GM18870 (cell line): ENCODE data around the gene C5AR1.
A peak's percentile ranks its signal among the peaks of the same experiment; 100 is the strongest.
"Not testable (repeated sequence)": the region's sequence is repeated elsewhere in the genome, so short reads cannot be mapped to it uniquely, and the experiment has no call there.

Experiments
- ATAC-seq: cut with Tn5 transposase; IDR thresholded peaks from one replicate; pipeline ENCODE4 v1.9.1; 2021; ENCODE audit warnings: moderate library complexity; ENCODE audit not compliant: unreplicated experiment

The C5AR1 gene

DNA sequence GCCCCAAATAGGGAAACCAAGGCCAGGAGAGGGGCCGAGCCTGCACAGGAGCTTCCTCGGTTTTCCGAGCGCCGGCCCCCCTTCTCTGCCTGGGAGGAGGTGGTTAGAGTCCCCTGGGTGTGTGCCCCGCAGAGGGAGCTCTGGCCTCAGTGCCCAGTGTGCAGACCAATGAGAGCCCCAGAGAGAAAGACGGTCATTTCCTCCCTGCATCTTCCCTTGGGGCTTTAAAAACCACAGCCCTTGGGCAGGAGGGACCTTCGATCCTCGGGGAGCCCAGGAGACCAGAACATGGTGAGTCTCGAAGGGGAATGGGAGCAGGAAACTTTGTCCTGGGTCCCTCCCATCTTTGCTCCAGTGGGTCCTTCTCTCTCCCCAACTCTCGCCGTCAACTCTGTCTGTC is at the start of gene C5AR1:
Gene C5AR1, plus strand, starts transcription at position 254 of the 400 bp plus-strand sequence. Its CDS starts 35 bp downstream, at position 289.
- no peak for ATAC-seq

DNA sequence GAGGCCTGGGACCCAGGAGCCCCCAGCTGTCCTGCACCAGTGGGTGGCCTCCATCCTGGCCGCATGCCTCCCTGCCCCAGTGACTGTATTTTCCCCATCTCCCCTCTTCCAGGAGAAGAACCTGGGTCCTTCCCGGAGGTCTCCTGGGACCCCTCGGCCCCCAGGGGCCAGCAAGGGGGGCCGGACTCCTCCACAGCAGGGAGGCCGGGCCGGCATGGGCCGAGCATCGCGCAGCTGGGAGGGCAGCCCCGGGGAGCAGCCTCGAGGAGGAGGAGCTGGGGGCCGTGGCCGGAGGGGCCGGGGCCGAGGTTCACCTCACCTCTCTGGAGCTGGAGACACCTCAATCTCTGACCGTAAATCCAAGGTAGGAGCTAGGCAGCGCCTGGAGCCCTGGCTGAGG is 49.2 kb upstream of the C5AR1 start:
- ATAC-seq = no peak

DNA sequence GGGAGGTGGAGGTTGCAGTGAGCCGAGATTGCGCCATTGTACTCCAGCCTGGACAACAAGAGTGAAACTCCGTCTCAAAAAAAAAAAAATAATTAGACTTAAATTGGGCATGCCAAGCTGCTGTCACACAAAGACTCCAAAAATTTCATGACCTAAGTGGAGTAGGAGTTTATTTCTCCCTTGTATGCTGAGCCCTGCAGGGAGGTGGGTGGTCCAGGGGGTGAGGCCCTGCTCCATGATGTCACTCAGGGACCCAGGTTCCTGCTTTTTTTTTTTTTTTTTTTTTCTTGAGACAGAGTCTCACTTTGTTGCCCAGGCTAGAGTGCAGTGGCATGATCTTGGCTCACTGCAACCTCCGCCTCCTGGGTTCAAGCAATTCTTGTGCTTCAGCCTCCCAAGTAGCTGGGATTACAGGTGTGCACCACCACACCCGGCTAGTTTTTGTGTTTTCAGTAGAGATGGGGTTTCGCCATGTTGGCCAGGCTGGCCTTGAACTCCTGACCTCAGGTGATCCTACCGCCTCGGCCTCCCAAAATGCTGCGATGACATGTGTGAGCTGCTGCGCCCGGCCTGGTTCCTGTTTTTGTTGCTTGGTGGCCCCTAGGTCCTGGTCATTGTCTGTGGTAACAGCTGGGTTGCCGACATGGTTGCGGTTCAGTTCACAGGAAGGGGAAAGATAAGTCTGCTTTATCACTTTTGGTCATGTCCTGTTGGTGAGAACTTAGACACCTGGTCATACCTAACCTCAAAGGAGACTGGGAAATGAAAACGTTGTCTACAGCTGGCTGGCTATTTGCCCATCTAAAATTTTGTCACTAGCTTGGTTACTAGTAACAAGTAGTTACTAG is 47.5 kb upstream of the C5AR1 start:
- not testable (repeated sequence) for ATAC-seq

DNA sequence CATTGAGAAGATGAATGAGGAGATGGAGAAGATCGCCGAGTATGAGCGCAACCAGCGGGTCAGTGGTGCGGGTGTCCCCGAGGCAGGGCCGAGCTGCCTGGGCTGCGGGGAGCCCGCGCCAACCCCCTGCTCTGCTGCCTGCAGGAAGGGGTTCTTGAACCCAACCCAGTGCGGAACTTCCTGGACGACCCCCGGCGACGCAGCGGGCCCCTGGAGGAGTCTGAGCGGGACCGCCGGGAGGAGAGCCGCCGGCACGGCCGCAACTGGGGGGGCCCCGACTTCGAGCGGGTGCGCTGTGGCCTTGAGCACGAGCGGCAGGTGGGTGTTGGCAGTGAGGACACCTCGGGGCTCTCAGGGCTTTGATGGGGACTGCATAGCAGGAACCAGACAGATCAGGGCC is 45.0 kb upstream of the C5AR1 start:
- ATAC-seq = no peak

DNA sequence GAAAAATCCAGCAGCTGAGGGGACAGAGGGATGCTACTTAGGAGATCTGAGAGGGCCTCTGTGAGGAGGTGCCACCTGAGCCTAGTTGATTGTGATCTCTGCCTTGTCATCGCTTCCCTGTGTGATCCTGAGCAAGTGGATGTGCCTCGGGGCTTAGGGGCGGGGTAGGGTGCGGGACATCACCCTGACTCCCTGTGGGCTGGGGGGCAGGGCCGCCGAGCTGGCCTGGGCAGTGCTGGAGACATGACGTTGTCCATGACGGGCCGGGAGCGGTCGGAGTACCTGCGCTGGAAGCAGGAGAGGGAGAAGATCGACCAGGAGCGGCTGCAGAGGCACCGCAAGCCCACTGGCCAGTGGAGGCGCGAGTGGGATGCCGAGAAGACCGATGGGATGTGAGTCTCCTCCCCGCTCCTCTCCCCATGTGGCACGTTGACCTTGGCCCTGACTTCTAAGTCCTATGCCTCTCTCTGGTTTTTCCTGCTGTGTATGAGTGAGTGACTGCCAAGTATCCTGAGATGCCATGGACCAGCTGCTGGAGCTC is 43.2 kb upstream of the C5AR1 start:
- no peak for ATAC-seq

DNA sequence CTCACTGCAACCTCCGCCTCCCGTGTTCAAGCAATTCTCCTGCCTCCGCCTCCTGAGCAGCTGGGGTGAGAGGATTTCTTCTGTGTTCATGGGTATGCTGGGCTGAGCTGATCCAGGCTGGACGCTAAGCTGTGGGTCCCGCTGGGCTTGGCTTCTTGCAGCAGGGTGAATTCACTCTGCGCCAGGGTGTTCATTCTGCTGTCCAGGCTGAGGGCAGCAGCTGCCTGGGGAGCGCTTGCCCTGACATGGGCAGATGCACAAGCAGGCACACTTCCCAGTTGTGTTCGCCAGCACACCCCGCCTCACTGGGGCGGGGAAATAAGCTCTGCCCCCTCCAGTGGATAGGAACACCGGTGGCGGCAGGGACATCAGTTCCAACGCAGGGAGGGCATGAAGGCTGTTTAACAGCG is 42.3 kb upstream of the C5AR1 start:
- ATAC-seq = no peak

DNA sequence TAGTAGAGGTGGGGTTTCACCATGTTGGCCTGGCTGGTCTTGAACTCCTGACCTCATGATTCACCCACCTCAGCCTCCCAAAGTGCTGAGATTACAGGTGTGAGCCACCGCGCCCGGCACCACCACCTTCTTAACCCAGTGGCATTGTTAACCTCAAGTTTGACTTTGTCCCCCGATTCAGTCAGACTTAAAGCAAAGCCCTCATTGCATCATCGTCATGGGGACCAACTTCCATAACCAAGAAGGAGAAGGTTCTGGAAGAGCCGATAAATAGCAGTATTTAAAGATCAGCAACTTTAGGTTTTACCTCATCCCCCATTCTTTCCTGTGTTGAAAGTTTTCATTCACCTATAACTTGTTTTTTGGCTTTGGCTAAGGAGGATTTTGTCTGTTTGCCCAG is 41.6 kb upstream of the C5AR1 start:
- ATAC-seq = no peak

DNA sequence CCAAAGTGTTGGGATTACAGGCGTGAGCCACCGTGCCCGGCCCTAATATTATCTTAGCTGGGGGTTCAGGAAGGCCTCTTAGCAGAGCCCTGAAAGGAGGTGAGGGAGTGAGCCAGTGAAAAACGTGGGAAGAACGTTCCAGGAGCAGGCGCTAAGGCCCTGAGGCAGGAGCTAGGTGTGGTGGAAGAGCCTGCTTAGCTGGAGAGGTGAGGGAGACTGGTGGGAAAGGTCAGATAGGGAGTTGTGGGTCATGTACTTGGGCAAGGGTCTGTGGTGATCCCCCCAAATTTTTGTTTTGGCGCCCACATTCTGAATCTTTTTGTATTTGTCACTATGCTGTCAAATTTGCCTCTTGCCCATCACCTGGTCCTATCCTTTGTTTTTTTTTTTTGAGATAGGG is 40.1 kb upstream of the C5AR1 start:
- no peak for ATAC-seq

DNA sequence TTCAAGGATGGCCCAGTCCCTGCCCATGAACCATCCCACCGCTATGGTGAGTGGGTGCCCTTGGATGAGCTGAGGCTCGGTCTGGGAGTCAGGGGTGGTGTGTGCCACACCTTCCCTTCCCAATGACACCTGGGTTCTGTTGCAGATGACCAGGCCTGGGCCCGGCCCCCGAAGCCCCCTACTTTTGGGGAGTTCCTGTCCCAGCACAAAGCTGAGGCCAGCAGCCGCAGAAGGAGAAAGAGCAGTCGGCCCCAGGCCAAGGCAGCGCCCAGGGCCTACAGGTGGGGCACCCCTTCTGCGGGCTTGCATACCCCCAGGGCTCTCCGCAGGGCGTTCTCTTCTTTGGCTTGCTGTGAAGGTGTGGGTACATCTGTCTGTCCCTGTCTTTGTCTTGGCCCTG is 39.3 kb upstream of the C5AR1 start:
- no peak for ATAC-seq

DNA sequence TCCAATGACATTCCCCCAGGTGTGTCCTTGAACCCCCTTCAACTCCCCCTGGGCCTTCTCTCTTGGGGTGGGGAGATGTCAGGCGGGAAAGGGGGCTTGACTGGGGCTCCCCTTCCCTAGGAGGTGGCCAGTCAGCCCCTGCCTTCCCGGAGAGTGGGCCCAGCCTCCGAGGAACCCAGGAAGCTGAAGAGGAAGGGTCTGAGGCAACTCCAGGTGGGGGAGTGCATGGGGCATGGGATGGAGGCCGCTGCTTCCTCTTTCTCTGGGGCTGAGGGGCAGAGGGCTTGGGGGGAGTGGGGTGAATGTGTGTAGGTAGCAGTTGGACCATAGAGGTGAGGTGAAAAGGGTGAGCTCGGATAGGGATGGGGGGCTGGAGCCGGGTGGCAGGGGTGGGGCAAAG is 37.7 kb upstream of the C5AR1 start:
- ATAC-seq = no peak

DNA sequence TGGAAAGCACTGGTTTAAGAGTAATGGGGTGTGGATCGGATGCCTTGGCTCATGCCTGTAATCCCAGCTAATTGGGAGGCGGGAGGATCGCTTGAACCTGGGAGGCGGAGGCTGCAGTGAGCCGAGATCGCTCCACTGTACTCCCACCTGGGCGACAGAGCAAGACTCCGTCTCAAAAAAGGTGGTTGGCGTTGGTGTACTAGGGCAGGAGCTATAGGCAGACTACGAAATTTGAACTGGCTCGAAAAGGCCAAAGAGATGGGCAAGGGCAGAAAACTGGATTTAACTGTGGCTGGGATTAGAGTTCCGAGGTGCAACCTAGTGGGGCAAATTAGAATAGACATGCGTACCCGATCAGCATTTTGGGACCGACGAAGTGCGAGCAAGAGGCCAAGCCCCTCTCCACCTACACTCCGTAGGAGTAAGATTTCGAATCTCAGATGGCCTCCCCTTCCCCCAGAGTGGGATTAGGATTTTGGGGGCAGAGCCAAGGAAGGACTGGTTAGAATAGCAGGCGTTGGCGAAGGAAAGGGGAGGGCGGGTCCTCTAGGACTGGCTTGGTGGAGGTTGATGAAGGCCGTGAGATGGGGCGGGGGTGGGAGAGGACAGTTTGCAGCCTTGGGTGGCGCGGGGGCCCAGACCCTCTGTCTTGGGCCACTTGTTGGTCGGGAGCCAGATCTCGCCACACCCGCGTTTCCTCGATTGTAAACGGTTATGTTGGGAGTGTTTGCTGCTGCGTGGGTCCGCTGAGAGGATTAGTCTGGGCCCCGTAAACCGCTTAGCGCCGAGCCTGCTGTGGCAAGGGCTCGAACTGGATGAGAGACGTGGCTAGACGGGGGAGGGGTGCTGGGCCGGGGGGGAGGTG is 37.0 kb upstream of the C5AR1 start:
- ATAC-seq = no peak

DNA sequence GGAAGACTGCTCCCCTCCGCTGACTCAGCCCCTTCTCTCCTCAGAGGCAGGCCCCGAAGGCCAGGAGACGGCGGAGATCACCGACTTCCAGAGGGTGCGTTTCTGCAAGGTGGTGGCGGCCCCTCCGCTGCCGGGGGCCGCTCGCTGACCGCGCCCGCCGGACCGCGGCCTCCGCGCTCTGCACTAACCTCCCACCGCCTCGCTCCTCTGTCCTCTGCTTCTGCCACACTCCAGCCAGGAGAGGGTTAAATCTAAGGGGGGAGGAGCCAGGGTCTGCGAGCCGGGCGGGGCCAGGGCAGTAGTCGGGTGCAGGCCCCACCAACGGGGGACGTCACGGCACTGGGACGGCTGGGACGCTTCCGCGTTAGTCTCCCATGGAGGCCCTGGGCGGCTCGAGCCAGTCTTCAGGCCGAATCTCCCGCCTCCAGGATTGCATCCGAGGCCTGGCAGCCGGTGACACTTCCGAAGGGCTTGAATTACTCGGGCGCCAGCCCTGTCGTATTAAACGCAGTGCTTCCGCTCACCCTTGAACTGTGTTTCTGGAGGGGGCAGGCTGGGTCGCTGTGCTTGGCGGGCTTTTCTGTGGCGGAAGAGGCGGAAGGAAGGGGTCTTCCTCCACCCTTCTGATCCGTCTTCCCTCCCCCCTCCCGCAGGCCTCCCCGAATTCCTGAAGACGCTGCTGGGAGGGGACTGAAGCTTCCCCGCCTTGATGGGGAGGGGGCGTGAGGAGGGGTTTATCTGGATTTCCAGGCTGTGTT is 36.2 kb upstream of the C5AR1 start:
- peak; percentile 38 for ATAC-seq

DNA sequence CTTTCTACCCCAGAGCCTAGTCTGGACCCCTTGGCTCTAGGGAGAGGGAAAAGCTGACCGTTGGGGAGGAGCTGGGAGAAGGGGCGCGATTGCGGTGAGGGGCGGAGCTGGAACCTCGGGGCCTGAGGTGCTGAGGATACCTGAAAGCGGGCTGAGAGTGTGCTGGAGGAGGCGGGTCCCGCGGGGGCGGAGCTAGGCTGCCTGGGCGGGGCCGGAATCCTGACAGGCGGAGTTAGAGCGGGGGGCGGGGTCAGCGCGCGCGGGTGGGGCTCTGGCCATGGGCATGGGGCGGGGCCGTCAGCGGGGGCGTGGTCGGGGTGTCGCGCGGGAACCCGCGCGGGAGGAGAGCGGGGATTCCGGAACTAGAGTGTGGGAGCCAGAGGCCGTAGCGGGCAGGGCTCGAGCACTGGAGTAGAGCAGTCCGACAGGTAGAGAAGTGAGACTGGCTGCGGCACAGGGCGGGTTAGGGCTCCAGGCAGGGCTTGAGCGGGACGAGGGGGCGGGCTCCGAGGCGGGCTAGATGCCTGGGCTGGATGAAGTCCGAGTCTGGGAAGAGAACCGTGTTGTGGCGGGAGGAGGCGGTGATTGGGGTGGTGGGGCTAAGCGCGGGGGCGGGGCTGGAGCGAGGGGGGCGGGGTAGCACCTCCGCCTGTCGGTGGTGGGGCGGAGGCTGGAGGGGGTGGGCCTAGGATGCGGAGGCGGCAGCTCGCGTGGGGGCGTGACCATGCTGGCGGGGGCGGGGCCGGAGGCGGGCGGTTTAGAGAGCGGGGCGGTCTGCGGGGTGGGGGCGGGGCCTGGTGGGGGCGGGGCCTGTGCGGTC is 35.4 kb upstream of the C5AR1 start, which contains the start of gene INAFM1:
Gene INAFM1, plus strand, starts transcription at position 815 of the 820 bp plus-strand sequence. CDS start 35 bp downstream, outside the sequence.
- ATAC-seq = peak; percentile 38

DNA sequence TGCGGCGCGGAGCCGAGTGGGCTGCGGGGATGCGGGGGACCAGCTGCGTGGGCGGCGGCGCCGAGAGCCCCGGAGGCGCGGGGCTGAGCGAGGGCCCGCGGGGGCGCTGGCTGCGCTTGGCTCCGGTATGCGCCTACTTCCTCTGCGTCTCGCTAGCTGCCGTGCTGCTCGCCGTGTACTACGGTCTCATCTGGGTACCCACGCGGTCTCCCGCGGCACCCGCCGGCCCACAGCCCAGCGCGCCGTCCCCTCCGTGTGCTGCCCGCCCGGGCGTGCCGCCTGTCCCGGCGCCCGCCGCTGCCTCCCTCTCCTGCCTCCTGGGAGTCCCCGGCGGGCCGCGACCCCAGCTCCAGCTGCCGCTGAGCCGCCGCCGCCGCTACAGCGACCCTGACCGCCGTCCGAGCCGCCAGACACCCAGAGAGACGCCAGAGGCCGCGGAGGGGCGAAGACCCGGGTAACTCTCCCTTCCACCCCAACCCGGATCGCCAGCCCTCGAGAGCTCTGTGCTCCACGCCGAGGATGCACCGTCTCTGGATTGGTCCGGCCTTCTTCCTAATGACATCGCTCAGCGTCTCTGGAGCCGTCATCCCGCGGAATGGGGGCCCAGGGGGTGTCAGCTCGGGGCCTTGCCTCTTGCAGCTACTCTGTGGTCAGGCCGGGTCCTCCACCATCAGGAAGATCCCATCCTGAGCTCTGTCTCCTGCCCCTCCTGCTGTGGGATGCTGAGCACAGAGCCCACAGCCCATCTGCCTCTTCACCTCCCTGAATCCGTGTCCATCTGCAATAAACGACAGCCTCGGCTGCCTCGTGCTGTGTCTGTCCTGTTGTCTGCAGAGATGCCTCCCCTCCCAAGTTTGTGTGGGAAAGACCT is 34.5 kb upstream of the C5AR1 start:
- ATAC-seq = no peak

DNA sequence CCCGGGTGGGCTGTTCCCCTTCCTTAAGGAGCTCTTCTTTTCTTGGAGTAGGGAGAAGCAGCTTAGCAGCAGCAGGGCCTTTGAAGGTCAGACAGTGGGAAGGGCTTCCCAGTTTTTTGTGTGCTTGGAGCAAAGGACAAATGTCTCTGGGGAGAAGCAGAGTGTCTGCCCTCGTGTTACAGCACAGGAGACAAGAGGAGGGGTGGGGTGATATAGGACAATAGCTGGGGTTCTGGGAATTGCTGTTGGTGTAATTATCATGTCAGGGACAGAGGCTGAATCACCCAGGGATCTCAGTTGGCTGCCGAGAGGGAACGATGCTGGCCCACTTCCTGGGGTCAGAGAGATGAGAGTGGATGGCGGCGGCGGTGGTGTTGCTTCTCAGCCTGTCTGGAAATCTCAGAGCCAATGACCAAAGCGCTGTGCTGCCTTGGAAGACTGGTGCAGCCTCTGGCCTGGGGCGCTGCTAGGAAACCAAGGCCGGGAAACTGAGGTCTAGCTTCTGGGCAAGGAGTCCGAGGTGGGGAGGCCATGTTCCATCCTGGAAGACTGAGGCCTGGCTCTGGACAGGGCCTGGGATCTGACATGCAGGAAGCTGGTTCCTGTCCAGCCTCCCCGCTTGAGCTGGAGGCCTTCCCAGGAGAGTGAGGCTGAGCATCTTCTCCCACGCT is 33.7 kb upstream of the C5AR1 start:
- ATAC-seq = no peak

DNA sequence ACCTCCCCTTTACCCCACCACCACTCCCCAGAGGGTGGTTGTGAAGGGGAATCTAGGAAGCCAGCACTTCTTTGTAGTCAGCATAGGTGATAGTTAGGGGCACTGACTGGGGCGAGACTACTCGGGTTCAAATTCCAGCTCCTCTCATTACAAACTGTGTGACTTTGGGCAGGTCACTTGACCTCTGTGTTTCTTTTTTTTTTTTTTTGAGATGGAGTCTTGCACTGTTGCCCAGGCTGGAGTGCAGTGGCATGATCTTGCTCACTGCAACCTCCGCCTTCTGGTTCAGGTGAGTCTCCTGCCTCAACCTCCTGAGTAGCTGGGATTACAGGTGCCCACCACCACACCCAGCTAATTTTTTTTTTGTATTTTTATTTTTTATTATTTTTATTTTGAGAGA is 33.1 kb upstream of the C5AR1 start:
- not testable (repeated sequence) for ATAC-seq

DNA sequence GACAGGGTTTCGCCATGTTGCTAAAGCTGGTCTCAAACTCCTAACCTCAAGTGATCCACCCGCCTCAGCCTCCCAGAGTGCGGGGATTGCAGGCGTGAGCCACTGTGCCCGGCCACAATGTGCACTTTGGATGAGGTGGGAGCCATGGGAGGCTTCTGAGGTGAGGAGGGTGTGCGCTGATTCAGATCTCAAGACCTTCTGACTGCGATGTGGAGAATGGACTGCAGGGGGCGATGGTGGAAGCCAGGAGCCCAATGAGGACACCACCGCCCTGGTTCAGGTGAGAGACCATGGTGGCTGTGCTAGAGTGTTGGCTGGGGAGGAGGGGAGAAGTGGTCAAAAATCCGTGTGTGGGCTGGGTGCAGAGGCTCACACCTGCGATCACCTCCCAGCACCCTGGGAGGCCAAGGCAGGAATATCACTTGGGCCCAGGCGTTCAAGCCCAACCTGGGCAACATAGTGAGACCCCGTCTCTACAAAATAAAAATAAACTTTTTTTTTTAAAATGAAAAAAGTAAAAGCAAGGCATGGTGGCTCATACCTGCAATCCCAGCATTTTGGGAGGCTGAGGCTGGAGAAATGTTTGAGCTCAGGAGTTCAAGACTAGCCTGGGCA is 29.4 kb upstream of the C5AR1 start:
- ATAC-seq = no peak
